IMR-90 (cell line): ENCODE results near the gene COPS9. TPM values are rescaled to one million over a fixed set of nuclear protein-coding genes. Genes with fewer than 3 reads are reported as not detected.

Experiments
- ATAC-seq: fragments of 200-7000 bp; cut with Tn5 transposase; 2 replicates; pipeline ENCODE4 v1.9.1; 2020; ENCODE audit warnings: low read depth, mild to moderate bottlenecking, moderate library complexity
- BruUV-seq: library from RNA; stranded (reverse); fragments of 400-500 nt; replicated peaks from 2 replicates; lab custom pipeline; 2021; lab: Mats Ljungman, UMichigan
- CTCF ChIA-PET: fragments of 300-600 bp; formaldehyde crosslinking; extraction: SDS; loops from one replicate; lab custom pipeline; 2021; ENCODE audit warnings: antibody characterized with exemption; lab: Yijun Ruan, JAX
- POLR2A ChIA-PET: fragments of 300-600 bp; sonication (Branson Sonifier 250); formaldehyde crosslinking; loops from one replicate; lab custom pipeline; 2022; ENCODE audit warnings: antibody characterized with exemption; ENCODE audit not compliant: unreplicated experiment; lab: Charles Lee
- DNase-seq: peaks from one replicate; pipeline ENCODE4 v3.0.0; 2013
- H2AFZ ChIP-seq: replicated peaks from 2 replicates; pipeline ENCODE3; 2013; ENCODE audit warnings: low read length, mild to moderate bottlenecking; ENCODE audit not compliant: poor library complexity
- H2AK5ac ChIP-seq: 2 replicates; pipeline ENCODE4 v1.6.1; 2013; ENCODE audit warnings: low read depth, low read length, inconsistent platforms
- H2AK9ac ChIP-seq: replicated peaks from 2 replicates; pipeline ENCODE3; 2013; ENCODE audit warnings: mild to moderate bottlenecking, low read depth, low read length, moderate library complexity; ENCODE audit not compliant: poor library complexity
- H2BK120ac ChIP-seq: 2 replicates; pipeline ENCODE4 v1.6.1; 2013; ENCODE audit warnings: low read depth, low read length, inconsistent platforms
- H2BK15ac ChIP-seq: 3 replicates; pipeline ENCODE4 v1.6.1; 2013; ENCODE audit warnings: low read depth, low read length, inconsistent platforms
- H2BK20ac ChIP-seq: 2 replicates; pipeline ENCODE4 v1.6.1; 2013; ENCODE audit warnings: low read depth, mild to moderate bottlenecking, inconsistent platforms, low read length, moderate library complexity
- H2BK5ac ChIP-seq: 2 replicates; pipeline ENCODE4 v1.6.1; 2013; ENCODE audit warnings: mild to moderate bottlenecking, low read depth, low read length, inconsistent platforms; ENCODE audit not compliant: poor library complexity, severe bottlenecking
- H3K14ac ChIP-seq: replicated peaks from 2 replicates; pipeline ENCODE4 v1.6.1; 2013; ENCODE audit warnings: low read depth, low read length, inconsistent platforms
- H3K18ac ChIP-seq: 2 replicates; pipeline ENCODE4 v1.6.1; 2013; ENCODE audit warnings: low read depth, low read length, control low read depth
- H3K23ac ChIP-seq: 2 replicates; pipeline ENCODE4 v1.6.1; 2013; ENCODE audit warnings: low read depth, low read length, inconsistent platforms
- H3K27ac ChIP-seq: 2 replicates; pipeline ENCODE4 v1.5.1; 2013; ENCODE audit warnings: mild to moderate bottlenecking, control low read depth, low read length; ENCODE audit not compliant: insufficient read depth
- H3K27me3 ChIP-seq: 2 replicates; pipeline ENCODE4 v1.6.1; 2013; ENCODE audit warnings: low read length; ENCODE audit not compliant: control insufficient read depth, insufficient read depth
- H3K36me3 ChIP-seq: 2 replicates; pipeline ENCODE4 v1.6.1; 2013; ENCODE audit warnings: low read length, mixed read lengths; ENCODE audit not compliant: control insufficient read depth, insufficient read depth
- H3K4ac ChIP-seq: 2 replicates; pipeline ENCODE4 v1.6.1; 2013; ENCODE audit warnings: low read depth, low read length, inconsistent platforms
- H3K4me1 ChIP-seq: 2 replicates; pipeline ENCODE4 v1.6.1; 2013; ENCODE audit warnings: low read length, mixed read lengths; ENCODE audit not compliant: control insufficient read depth, insufficient read depth
- H3K4me2 ChIP-seq: 2 replicates; pipeline ENCODE4 v1.6.1; 2013; ENCODE audit warnings: low read depth, mild to moderate bottlenecking, control low read depth, low read length, moderate library complexity
- H3K4me3 ChIP-seq: 2 replicates; pipeline ENCODE4 v1.5.1; 2013; ENCODE audit warnings: low read depth, mild to moderate bottlenecking, control low read depth, low read length, moderate library complexity; ENCODE audit not compliant: insufficient read depth
- H3K56ac ChIP-seq: 2 replicates; pipeline ENCODE4 v1.6.1; 2013; ENCODE audit warnings: low read length, inconsistent platforms; ENCODE audit not compliant: insufficient read depth; ENCODE audit errors: extremely low read depth
- H3K79me1 ChIP-seq, 2 experiments: 2 replicates each; pipeline ENCODE4 v1.6.1; 2013; ENCODE audit warnings: low read length in 2 of 2, inconsistent platforms in 1 of 2, low read depth in 1 of 2
- H3K9ac ChIP-seq: 2 replicates; pipeline ENCODE4 v1.6.1; 2013; ENCODE audit warnings: low read depth, low read length, control low read depth
- H3K9me1 ChIP-seq: 2 replicates; pipeline ENCODE4 v1.6.1; 2013; ENCODE audit warnings: low read length, inconsistent platforms; ENCODE audit not compliant: insufficient read depth
- H3K9me3 ChIP-seq: 2 replicates; pipeline ENCODE4 v1.6.1; 2013; ENCODE audit warnings: low read length; ENCODE audit not compliant: control insufficient read depth, insufficient read depth
- H4K20me1 ChIP-seq: 2 replicates; pipeline ENCODE4 v1.6.1; 2013; ENCODE audit warnings: low read length, inconsistent platforms; ENCODE audit not compliant: insufficient read depth
- H4K5ac ChIP-seq: 2 replicates; pipeline ENCODE4 v1.6.1; 2013; ENCODE audit warnings: mild to moderate bottlenecking, low read depth, low read length, control low read depth
- H4K8ac ChIP-seq, 2 experiments: 2 replicates each; pipeline ENCODE4 v1.6.1; 2013; ENCODE audit warnings: low read depth in 2 of 2, low read length in 2 of 2, control low read depth in 1 of 2, inconsistent platforms in 1 of 2
- H4K91ac ChIP-seq: 2 replicates; pipeline ENCODE4 v1.6.1; 2013; ENCODE audit warnings: low read depth, low read length, inconsistent platforms; ENCODE audit not compliant: insufficient read depth
- ELK1 ChIP-seq: fragments of 150-350 bp; IDR thresholded peaks from 2 replicates; pipeline ENCODE4 v1.6.1; 2016; ENCODE audit warnings: low read depth, mild to moderate bottlenecking, low read length, moderate library complexity, borderline replicate concordance
- WGBS, 2 experiments: methylation state at CpG; one replicate each; pipeline versions ENCODE4 v1.1.5 to v1.1.7; 2013; ENCODE audit warnings: missing lambda C conversion rate in 2 of 2; ENCODE audit not compliant: insufficient read length in 1 of 2; ENCODE audit errors: extremely low coverage in 2 of 2; 5-methylcytosine and 5-hydroxymethylcytosine counted together
- dilution Hi-C: fragments of 300-500 bp; cut with HindIII; formaldehyde crosslinking; loops from one replicate; pipeline ENCODE4 v1.14.3; 2018; ENCODE audit warnings: low sequenced_read_pairs; ENCODE audit not compliant: unreplicated experiment
- in situ Hi-C: fragments of 300-500 bp; cut with MboI; formaldehyde crosslinking; loops from 3 replicates; pipeline ENCODE4 v1.14.3; 2019; ENCODE audit warnings: low sequenced_read_pairs, inconsistent platforms, mixed read lengths
- intact Hi-C: fragments of 100-400 bp; cut with micrococcal nuclease; formaldehyde crosslinking; loops from 2 replicates; pipeline ENCODE4 v1.10.0; 2022
- polyA plus RNA-seq, 3 experiments: library from polyadenylated mRNA; depleted of rRNA; stranded (reverse); fragments of >200 nt; gene quantifications; 2 replicates each; pipeline ENCODE4 v1.2.3, GENCODE V29; 2012; ENCODE audit warnings: low replicate concordance in 1 of 3
- total RNA-seq: library from RNA; depleted of rRNA; stranded (reverse); fragments of >200 nt; gene quantifications from 2 replicates; pipeline ENCODE4 v1.2.3, GENCODE V29; 2012

COPS9 gene
- total and polyA plus RNA-seq, 2 of the 4 experiments (the other 2 are of a cell fraction): 85.9 to 309 TPM

- no peak overlapping the region for H4K91ac ChIP-seq
- CTCF ChIA-PET: no interaction called here
- peaks cover 48% of the 10 kb centered on the region for H3K36me3 ChIP-seq
- H2BK120ac ChIP-seq: no peak overlapping the region
- no peak overlapping the region for H3K56ac ChIP-seq
- H3K4ac ChIP-seq: no peak overlapping the region
- TF ChIP-seq ELK1: no peak
- H2AK5ac ChIP-seq: no peak overlapping the region
- H4K20me1 ChIP-seq: no peaks in the 10 kb centered on the region
- H3K27ac ChIP-seq: no peak overlapping the region
- no peak overlapping the region for H2BK5ac ChIP-seq
- H3K4me3 ChIP-seq: no peak overlapping the region
- BruUV-seq: no TSS peak
- no peak overlapping the region for H3K4me2 ChIP-seq
- H3K18ac ChIP-seq: no peak overlapping the region
- no peaks in the 10 kb centered on the region for H3K9me1 ChIP-seq
- in situ Hi-C loops: loop anchor here (25.0 kb wide), 1 partner anchor 1091 kb away; no protein-coding TSS in a partner anchor
- no peak overlapping the region for H3K14ac ChIP-seq
- H3K4me1 ChIP-seq: no peaks in the 10 kb centered on the region
- no peak overlapping the region for H2BK20ac ChIP-seq
- H3K27me3 ChIP-seq: no peaks in the 10 kb centered on the region
- no peak overlapping the region for H2BK15ac ChIP-seq
- dilution Hi-C loops: no loop called here
- DNase-seq (no peak), ATAC-seq (no peak)
- no peak overlapping the region for H4K8ac ChIP-seq
- H3K23ac ChIP-seq: no peak overlapping the region
- no peak overlapping the region for H2AK9ac ChIP-seq
- H3K9me3 ChIP-seq: no peaks in the 10 kb centered on the region
- H4K5ac ChIP-seq: no peak overlapping the region
- H3K79me1 ChIP-seq: peaks cover 0 to 2% of the 10 kb centered on the region in 2 experiments; a peak in 1 of 4 replicates
- H2AFZ ChIP-seq: no peak overlapping the region
- 97% methylated on average over 9 of the region's 16 CpGs; no CpG with 5 or more reads in 1 of the 2 experiments for whole genome bisulfite sequencing, 2 experiments
- intact Hi-C loops: no loop called here
- H3K9ac ChIP-seq: no peak overlapping the region
- POLR2A ChIA-PET: no interaction called here
These were observed 8.0 kb downstream of the COPS9 start for GRCh38 chr2:240127911-240128607.
